Measurements from ENCODE around the gene PACRG. TPM values are rescaled to one million over a fixed set of nuclear protein-coding genes. Genes with fewer than 3 reads are reported as not detected.

Gene PACRG
- total RNA-seq, 2 donors from 2014 or later: 13.0 TPM; not detected in 1

DNA sequence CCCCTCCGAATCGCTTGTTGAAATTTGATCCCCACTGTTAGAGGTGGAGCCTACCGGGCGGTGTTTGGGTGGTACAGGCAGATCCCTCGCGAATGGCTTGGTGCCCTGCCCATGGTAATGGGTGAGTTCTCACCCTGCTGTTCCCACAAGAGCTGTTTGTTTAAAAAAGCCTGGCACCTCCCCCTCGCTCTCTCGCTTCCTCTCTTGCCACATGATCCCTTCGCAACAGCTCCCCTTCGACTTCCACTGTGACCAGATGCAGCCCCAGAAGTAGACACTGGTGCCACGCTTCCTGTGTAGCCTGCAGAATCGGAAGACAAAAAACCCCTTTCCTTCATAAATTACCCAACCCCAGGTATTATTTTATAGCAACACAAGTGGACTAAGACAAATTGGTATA lies 394.6 kb downstream of the PACRG start:
- TF ChIP-seq, protein P1, sequence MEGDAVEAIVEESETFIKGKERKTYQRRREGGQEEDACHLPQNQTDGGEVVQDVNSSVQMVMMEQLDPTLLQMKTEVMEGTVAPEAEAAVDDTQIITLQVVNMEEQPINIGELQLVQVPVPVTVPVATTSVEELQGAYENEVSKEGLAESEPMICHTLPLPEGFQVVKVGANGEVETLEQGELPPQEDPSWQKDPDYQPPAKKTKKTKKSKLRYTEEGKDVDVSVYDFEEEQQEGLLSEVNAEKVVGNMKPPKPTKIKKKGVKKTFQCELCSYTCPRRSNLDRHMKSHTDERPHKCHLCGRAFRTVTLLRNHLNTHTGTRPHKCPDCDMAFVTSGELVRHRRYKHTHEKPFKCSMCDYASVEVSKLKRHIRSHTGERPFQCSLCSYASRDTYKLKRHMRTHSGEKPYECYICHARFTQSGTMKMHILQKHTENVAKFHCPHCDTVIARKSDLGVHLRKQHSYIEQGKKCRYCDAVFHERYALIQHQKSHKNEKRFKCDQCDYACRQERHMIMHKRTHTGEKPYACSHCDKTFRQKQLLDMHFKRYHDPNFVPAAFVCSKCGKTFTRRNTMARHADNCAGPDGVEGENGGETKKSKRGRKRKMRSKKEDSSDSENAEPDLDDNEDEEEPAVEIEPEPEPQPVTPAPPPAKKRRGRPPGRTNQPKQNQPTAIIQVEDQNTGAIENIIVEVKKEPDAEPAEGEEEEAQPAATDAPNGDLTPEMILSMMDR (IDR thresholded peaks at IDR 0.05): no peak
- DNase-seq (ENCODE audit: low spot score) (no peak), ATAC-seq (ENCODE audit: insufficient number of reproducible peaks, low FRiP score, low read depth) (no peak)
- Histone ChIP-seq H3K36me3 (no peaks in the 10 kb centered on the region), H3K27ac (no peak overlapping the region), H3K9me3 (no peaks in the 10 kb centered on the region), H3K4me1 (ENCODE audit: control insufficient read depth in 1 of 2, low read depth in 2 of 2) (no peaks in the 10 kb centered on the region), H3K4me3 (no peak overlapping the region), H3K27me3 (replicated peaks; ENCODE audit: insufficient read depth) (no peaks in the 10 kb centered on the region)

DNA sequence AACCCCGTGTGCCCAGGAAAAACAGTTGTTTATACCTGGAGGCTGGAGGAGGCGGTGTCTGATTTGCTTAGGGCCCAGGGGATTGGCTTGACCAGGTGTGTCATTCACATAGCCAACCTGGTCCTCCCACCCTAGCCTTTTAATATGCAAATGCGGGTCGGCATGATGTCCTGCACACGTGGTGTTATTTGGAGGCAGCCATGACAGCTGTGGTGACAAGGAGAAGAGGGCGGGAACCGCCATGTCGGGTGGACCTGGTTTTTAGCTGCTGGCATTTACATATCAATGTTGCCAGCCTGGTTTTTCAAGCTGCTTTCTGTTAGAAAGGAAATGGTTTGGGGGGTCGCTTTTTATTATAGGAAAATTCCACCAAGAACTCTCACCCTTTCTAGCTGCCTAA lies 395.3 kb downstream of the PACRG start:
- no peaks in the 10 kb centered on the region for H3K27me3 ChIP-seq (replicated peaks; ENCODE audit: insufficient read depth)
- no peaks in the 10 kb centered on the region for H3K9me3 ChIP-seq
- TF ChIP-seq, protein P1 (IDR thresholded peaks at IDR 0.05): no peak
- H3K4me3 ChIP-seq: no peak overlapping the region
- H3K36me3 ChIP-seq: no peaks in the 10 kb centered on the region
- H3K4me1 ChIP-seq (ENCODE audit: control insufficient read depth in 1 of 2, low read depth in 2 of 2): no peaks in the 10 kb centered on the region
- DNase-seq (ENCODE audit: low spot score): no peak
- ATAC-seq (ENCODE audit: insufficient number of reproducible peaks, low FRiP score, low read depth): no peak
- no peak overlapping the region for H3K27ac ChIP-seq

DNA sequence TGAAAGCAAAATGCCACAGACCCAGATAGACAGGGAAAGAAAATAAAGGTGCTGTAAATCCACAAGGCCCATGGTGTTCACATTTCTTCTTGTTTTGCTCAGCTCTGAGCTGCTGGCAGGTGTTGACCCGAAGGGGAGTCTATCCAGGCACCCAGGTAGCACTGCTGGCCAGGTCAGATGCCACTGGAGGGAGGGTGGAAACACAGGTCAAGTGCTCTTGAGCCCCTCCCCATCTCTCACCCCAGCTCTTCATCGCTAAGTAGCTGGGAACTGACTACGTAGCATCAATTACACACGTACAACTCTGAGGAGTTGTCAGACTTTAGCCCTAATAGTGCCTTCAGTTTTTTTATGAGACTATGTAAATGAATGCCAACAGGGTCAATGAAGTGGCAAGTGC lies 399.0 kb downstream of the PACRG start:
- Histone ChIP-seq H3K27ac (no peak overlapping the region), H3K36me3 (no peaks in the 10 kb centered on the region), H3K4me3 (no peak overlapping the region), H3K4me1 (ENCODE audit: control insufficient read depth in 1 of 2, low read depth in 2 of 2) (no peaks in the 10 kb centered on the region), H3K27me3 (replicated peaks; ENCODE audit: insufficient read depth) (no peaks in the 10 kb centered on the region), H3K9me3 (no peaks in the 10 kb centered on the region)
- ATAC-seq (ENCODE audit: insufficient number of reproducible peaks, low FRiP score, low read depth) (no peak), DNase-seq (ENCODE audit: low spot score) (no peak)
- TF ChIP-seq, protein P1 (IDR thresholded peaks at IDR 0.05): no peak

DNA sequence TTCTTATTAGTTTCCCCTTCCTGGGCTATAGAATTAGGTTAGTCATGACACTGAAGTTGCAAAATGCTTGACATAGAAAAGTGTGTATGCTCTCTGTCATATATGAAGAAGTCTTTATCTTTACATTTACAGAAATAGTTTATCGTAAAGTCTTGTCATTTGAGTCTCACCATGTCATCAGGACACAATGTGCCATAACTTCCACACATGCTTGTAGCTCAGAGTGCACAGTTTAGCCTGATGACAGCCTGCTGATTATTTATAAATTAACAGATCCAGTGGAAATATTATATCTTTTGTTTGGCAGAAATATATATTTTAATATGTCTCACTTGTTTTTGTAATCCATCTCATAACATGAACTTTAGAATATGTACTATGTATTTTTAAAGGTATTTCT lies 399.8 kb downstream of the PACRG start:
- H3K4me3 ChIP-seq: no peak overlapping the region
- DNase-seq (ENCODE audit: low spot score) (no peak), ATAC-seq (ENCODE audit: insufficient number of reproducible peaks, low FRiP score, low read depth) (no peak)
- no peaks in the 10 kb centered on the region for H3K27me3 ChIP-seq (replicated peaks; ENCODE audit: insufficient read depth)
- TF ChIP-seq, protein P1 (IDR thresholded peaks at IDR 0.05): no peak
- no peaks in the 10 kb centered on the region for H3K4me1 ChIP-seq (ENCODE audit: control insufficient read depth in 1 of 2, low read depth in 2 of 2)
- no peaks in the 10 kb centered on the region for H3K36me3 ChIP-seq
- H3K9me3 ChIP-seq: no peaks in the 10 kb centered on the region
- H3K27ac ChIP-seq: no peak overlapping the region

DNA sequence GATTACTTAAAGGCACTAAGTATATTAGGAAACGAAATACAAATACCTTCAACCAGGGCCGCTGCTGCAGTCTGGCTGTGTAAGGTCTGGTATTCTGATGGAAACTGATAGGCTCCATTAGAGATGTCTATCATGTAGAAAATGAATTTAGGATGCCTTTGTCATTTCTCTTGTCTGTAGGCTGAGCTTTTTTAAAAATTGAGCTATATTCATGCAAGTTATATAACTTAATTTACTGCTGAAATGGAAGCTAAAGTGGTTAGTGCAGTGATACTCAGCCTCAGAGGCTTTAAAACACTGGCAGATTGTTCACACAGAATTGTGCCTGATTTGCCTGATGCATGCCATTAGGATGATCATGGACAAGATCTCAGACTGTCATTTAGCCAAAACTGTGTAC lies 400.6 kb downstream of the PACRG start:
- Histone ChIP-seq H3K9me3 (no peaks in the 10 kb centered on the region), H3K36me3 (no peaks in the 10 kb centered on the region), H3K27me3 (replicated peaks; ENCODE audit: insufficient read depth) (no peaks in the 10 kb centered on the region), H3K4me3 (no peak overlapping the region), H3K4me1 (ENCODE audit: control insufficient read depth in 1 of 2, low read depth in 2 of 2) (no peaks in the 10 kb centered on the region), H3K27ac (no peak overlapping the region)
- TF ChIP-seq, protein P1 (IDR thresholded peaks at IDR 0.05): no peak
- DNase-seq (ENCODE audit: low spot score) (no peak), ATAC-seq (ENCODE audit: insufficient number of reproducible peaks, low FRiP score, low read depth) (no peak)

All from thoracic aorta (tissue), 2 donors.